PC-3 (cell line): Measurements from ENCODE around the gene NMNAT2.

ENCODE experiments used
- CTCF ChIP-seq: fragments of 300-600 bp; sonication (generic); conservative IDR thresholded peaks from 2 replicates; pipeline ENCODE4 v1.5.1; 2017; ENCODE audit warnings: antibody characterized with exemption, low read depth, mild to moderate bottlenecking, low read length
- EZH2 ChIP-seq: fragments of 300-600 bp; sonication (generic); IDR thresholded peaks from one replicate; pipeline ENCODE4 v1.6.1; 2017; ENCODE audit warnings: antibody characterized with exemption, mild to moderate bottlenecking, low read length; ENCODE audit not compliant: unreplicated experiment

GRCh38 chr1:183205196-183205781, 212.9 kb downstream of the NMNAT2 start:
- TF ChIP-seq CTCF (no peak), EZH2 (no peak)
